Sigmoid colon (tissue), 7 donors: ENCODE data around the gene ABHD17B. TPM values are rescaled to one million over a fixed set of nuclear protein-coding genes. Genes with fewer than 3 reads are reported as not detected.

ENCODE experiments used
- DNase-seq: peaks from one replicate; pipeline ENCODE4 v3.0.0-alpha.2; 2019
- H3K27ac ChIP-seq, 4 donors: fragments of 200-600 bp; sonication (generic); one replicate each; pipeline ENCODE4 v1.5.1; 2016 to 2019; ENCODE audit warnings: mild to moderate bottlenecking in 1 of 4
- H3K27me3 ChIP-seq, 3 donors: fragments of 200-600 bp; sonication (generic); one replicate each; pipeline ENCODE4 v1.5.1; 2019; ENCODE audit warnings: mild to moderate bottlenecking in 1 of 3
- H3K36me3 ChIP-seq, 4 donors: fragments of 200-600 bp; sonication (generic); one replicate each; pipeline ENCODE4 v1.5.1; 2016 to 2019
- H3K4me1 ChIP-seq, 4 donors: fragments of 200-600 bp; sonication (generic); one replicate each; pipeline ENCODE4 v1.5.1; 2017 to 2019
- H3K4me3 ChIP-seq, 4 donors: fragments of 200-600 bp; sonication (generic); one replicate each; pipeline ENCODE4 v1.5.1; 2017 to 2019; ENCODE audit warnings: mild to moderate bottlenecking in 2 of 4, moderate library complexity in 1 of 4
- H3K9me3 ChIP-seq, 4 donors: fragments of 200-600 bp in 3 of 4; sonication (generic) in 3 of 4; one replicate each; pipeline versions ENCODE4 v1.5.1 to v1.6.1; 2013 to 2019
- EP300 ChIP-seq, 4 donors: sonication (generic); formaldehyde crosslinking; IDR thresholded peaks; one replicate each; pipeline ENCODE4 v1.6.1; 2017; ENCODE audit warnings: antibody characterized with exemption in 4 of 4
- POLR2A ChIP-seq, 2 donors: fragments of 450-650 bp; IDR thresholded peaks; one replicate each; pipeline ENCODE4 v1.6.1; 2016; ENCODE audit warnings: antibody characterized with exemption in 2 of 2, mild to moderate bottlenecking in 2 of 2, moderate library complexity in 2 of 2
- POLR2AphosphoS5 ChIP-seq, 4 donors: sonication (generic); formaldehyde crosslinking; IDR thresholded peaks; one replicate each; pipeline ENCODE4 v1.6.1; 2017; ENCODE audit warnings: antibody characterized with exemption in 4 of 4
- WGBS, 2 donors: extraction: QIAGEN DNeasy Blood & Tissue Kit; methylation state at CpG; one replicate each; pipeline ENCODE4 v1.1.7; 2013; 5-methylcytosine and 5-hydroxymethylcytosine counted together
- intact Hi-C: fragments of 100-400 bp; cut with DNase I; formaldehyde crosslinking; loops from one replicate; pipeline ENCODE4 v1.15.1; 2023
- polyA plus RNA-seq, 3 donors: library from polyadenylated mRNA; stranded (reverse); fragments of 200-250 nt; gene quantifications; one replicate each; pipeline ENCODE4 v1.2.3, GENCODE V29; 2013
- total RNA-seq, 4 donors: library from RNA; depleted of rRNA; stranded (reverse); fragments of >200 nt; gene quantifications; one replicate each; pipeline ENCODE4 v1.1.0, GENCODE V29; 2016
- TF ChIP-seq, protein P1 (sequence below), 4 experiments: fragments of 450-650 bp in 3 of 4; fragments of 200-600 bp in 1 of 4; IDR thresholded peaks; one replicate each; pipeline ENCODE4 v1.5.1; 2016 to 2019; ENCODE audit warnings: antibody characterized with exemption in 4 of 4, mild to moderate bottlenecking in 3 of 4, moderate library complexity in 2 of 4
- donor health status: healthy with polysubstance abuse.
- donor health status: Bipolar disorder and iron deficiency.
- donor health status: healthy.

The ABHD17B gene
- total and polyA plus RNA-seq, 7 donors = 12.4 to 35.1 (median 16.8) TPM

DNA sequence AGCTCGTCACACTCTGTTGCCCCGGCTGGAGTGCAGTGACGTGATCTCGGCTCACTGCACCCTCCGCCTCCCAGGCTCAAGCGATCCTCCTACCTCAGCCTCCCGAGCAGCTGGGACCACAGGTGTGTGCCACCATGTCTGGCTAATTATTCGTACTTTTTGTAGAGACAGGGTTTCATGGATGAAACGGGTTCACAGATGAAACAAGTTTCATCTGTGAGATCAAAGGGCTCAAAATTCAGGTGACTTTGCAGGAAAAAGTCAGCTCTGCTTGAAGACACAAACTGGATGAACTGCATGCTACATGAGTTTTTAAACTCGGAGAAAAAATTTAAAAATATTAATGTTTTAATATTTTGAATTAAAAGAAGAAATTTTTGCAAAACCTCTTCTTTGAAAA lies 24.5 kb downstream of the ABHD17B start:
- Histone ChIP-seq H3K9me3 (peaks cover 0 to 9% (median 2%) of the 10 kb centered on the region in 4 donors), H3K4me1 (peaks cover 0 to 13% (median 4%) of the 10 kb centered on the region in 4 donors), H3K27me3 (no peaks in the 10 kb centered on the region), H3K27ac (no peak overlapping the region), H3K4me3 (no peak overlapping the region), H3K36me3 (no peaks in the 10 kb centered on the region)
- intact Hi-C loops = no loop called here
- TF ChIP-seq, protein P1, sequence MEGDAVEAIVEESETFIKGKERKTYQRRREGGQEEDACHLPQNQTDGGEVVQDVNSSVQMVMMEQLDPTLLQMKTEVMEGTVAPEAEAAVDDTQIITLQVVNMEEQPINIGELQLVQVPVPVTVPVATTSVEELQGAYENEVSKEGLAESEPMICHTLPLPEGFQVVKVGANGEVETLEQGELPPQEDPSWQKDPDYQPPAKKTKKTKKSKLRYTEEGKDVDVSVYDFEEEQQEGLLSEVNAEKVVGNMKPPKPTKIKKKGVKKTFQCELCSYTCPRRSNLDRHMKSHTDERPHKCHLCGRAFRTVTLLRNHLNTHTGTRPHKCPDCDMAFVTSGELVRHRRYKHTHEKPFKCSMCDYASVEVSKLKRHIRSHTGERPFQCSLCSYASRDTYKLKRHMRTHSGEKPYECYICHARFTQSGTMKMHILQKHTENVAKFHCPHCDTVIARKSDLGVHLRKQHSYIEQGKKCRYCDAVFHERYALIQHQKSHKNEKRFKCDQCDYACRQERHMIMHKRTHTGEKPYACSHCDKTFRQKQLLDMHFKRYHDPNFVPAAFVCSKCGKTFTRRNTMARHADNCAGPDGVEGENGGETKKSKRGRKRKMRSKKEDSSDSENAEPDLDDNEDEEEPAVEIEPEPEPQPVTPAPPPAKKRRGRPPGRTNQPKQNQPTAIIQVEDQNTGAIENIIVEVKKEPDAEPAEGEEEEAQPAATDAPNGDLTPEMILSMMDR (IDR thresholded peaks at IDR 0.05) = no peak
- TF ChIP-seq POLR2A (IDR thresholded peaks at IDR 0.05) (no peak), POLR2AphosphoS5 (IDR thresholded peaks at IDR 0.05) (no peak), EP300 (IDR thresholded peaks at IDR 0.05) (no peak)
- no peak for DNase-seq
- WGBS, 2 donors = 81 to 95% methylated on average over 10 of the region's 10 CpGs

DNA sequence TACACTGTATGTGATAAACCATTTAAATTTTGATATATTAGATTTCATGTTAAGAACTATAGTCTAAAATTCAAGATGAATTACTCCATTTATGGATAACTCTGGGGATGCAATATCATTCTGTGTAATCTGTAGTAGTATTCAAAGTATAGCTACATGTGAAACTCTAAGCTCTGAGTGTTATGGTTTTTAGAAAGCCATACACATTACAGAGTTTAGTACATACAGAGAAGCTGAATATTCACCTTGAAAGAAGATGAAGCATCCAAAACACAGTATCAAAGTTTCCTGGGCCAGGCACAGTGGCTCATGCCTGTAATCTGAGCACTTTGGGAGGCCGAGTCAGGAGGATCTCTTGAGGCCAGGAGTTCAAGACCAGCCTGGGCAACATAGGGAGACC lies 25.0 kb downstream of the ABHD17B start:
- H3K4me1 ChIP-seq = peaks cover 0 to 13% (median 4%) of the 10 kb centered on the region in 4 donors
- TF ChIP-seq POLR2A (IDR thresholded peaks at IDR 0.05) (no peak), EP300 (IDR thresholded peaks at IDR 0.05) (no peak), POLR2AphosphoS5 (IDR thresholded peaks at IDR 0.05) (no peak)
- TF ChIP-seq, protein P1 (IDR thresholded peaks at IDR 0.05) = no peak
- intact Hi-C loops = no loop called here
- no peak overlapping the region for H3K27ac ChIP-seq
- no peak for DNase-seq
- 89 to 96% methylated on average over 1 of the region's 1 CpG for WGBS, 2 donors
- no peaks in the 10 kb centered on the region for H3K27me3 ChIP-seq
- no peak overlapping the region for H3K4me3 ChIP-seq
- H3K36me3 ChIP-seq = no peaks in the 10 kb centered on the region
- peaks cover 0 to 9% (median 2%) of the 10 kb centered on the region in 4 donors for H3K9me3 ChIP-seq

DNA sequence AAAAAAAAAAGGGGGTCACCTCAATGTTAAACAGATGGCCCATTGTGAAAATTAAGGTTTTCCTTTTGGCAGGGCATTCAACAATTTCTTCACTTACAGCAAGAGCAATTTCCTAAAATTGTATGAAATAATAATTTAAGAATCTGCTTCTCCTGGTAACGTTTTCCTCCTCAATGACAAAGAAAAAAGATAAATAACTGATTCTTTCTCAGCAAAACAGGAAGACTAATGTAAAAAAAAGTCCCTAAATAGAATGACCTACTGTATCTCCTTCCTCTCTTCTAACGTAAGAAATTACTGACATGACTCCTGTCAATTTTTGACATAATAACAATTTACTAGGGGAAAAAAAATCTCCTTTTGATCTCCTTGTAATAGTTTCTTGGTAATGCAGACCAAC lies 25.5 kb downstream of the ABHD17B start:
- no peak for DNase-seq
- Histone ChIP-seq H3K4me1 (peaks cover 0 to 8% (median 4%) of the 10 kb centered on the region in 4 donors), H3K4me3 (no peak overlapping the region), H3K27me3 (no peaks in the 10 kb centered on the region), H3K9me3 (peaks cover 0 to 9% (median 2%) of the 10 kb centered on the region in 4 donors), H3K27ac (no peak overlapping the region), H3K36me3 (no peaks in the 10 kb centered on the region)
- WGBS, 2 donors = 33 to 65% methylated on average over 2 of the region's 2 CpGs
- intact Hi-C loops = no loop called here
- TF ChIP-seq POLR2A (IDR thresholded peaks at IDR 0.05) (no peak), POLR2AphosphoS5 (IDR thresholded peaks at IDR 0.05) (no peak), EP300 (IDR thresholded peaks at IDR 0.05) (no peak)
- TF ChIP-seq, protein P1 (IDR thresholded peaks at IDR 0.05) = no peak

- H3K4me3 ChIP-seq = no peak overlapping the region
- no peak for DNase-seq
- H3K27ac ChIP-seq = no peak overlapping the region
- intact Hi-C loops = no loop called here
- TF ChIP-seq, protein P1 (IDR thresholded peaks at IDR 0.05) = no peak
- TF ChIP-seq POLR2AphosphoS5 (IDR thresholded peaks at IDR 0.05) (no peak), POLR2A (IDR thresholded peaks at IDR 0.05) (no peak), EP300 (IDR thresholded peaks at IDR 0.05) (no peak)
- no peaks in the 10 kb centered on the region for H3K36me3 ChIP-seq
- H3K27me3 ChIP-seq = no peaks in the 10 kb centered on the region
- peaks cover 0 to 9% (median 2%) of the 10 kb centered on the region in 4 donors for H3K9me3 ChIP-seq
- peaks cover 0 to 4% (median 3%) of the 10 kb centered on the region in 4 donors for H3K4me1 ChIP-seq
Measured at GRCh38 chr9:71884005-71884404, 27.0 kb downstream of the ABHD17B start.

DNA sequence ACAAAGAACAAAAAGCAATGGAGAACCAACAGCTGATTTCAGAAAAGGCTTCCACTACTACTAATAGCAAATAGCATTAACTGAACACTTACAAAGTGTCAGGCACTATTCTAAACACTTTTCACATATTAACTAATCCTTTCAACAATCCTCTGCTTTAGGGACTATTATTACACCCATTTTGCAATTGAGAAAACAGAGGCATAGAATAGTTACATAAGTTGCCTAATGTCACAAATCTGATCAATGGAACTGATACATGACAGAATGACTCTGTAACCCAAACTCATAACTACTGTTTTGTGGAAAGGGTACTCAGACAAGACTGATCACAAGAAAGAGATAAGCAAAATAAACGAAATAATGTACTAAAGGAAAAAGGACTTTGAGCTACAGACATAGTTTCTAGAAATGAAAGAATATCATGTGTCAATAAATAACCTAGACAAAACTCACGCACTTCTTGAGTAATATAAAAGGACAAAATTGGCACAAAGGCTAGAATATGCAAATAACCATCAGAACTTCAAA lies 31.3 kb downstream of the ABHD17B start:
- WGBS, 2 donors = 59 to 84% methylated on average over 2 of the region's 2 CpGs
- Histone ChIP-seq H3K4me1 (peaks cover 0 to 3% (median 0%) of the 10 kb centered on the region in 4 donors), H3K36me3 (peaks cover 0 to under 1% (median 0%) of the 10 kb centered on the region in 4 donors), H3K27ac (no peak overlapping the region), H3K9me3 (peaks cover 3 to 19% (median 6%) of the 10 kb centered on the region in 4 donors), H3K4me3 (no peak overlapping the region), H3K27me3 (no peaks in the 10 kb centered on the region)
- intact Hi-C loops = no loop called here
- TF ChIP-seq, protein P1 (IDR thresholded peaks at IDR 0.05) = no peak
- TF ChIP-seq EP300 (IDR thresholded peaks at IDR 0.05) = no peak
- no peak for TF ChIP-seq POLR2AphosphoS5 (IDR thresholded peaks at IDR 0.05)
- TF ChIP-seq POLR2A (IDR thresholded peaks at IDR 0.05) = no peak
- DNase-seq = no peak
